CD4-positive, alpha-beta memory T cell (primary cell): ENCODE data around the gene TMEM120B. TPM values are rescaled to one million over a fixed set of nuclear protein-coding genes. Genes with fewer than 3 reads are reported as not detected.

Source experiments
- CTCF ChIA-PET: fragments of 350-600 bp; sonication (Branson Sonifier 250); formaldehyde crosslinking; loops from one replicate; lab custom pipeline; 2021; ENCODE audit warnings: inconsistent platforms; ENCODE audit not compliant: partially characterized antibody; lab: Charles Lee
- POLR2A ChIA-PET: fragments of 350-600 bp; sonication (Branson Sonifier 250); formaldehyde crosslinking; loops from one replicate; lab custom pipeline; 2021; ENCODE audit not compliant: partially characterized antibody; lab: Charles Lee
- DNase-seq, 5 donors: peaks; one replicate each; pipeline versions ENCODE4 v3.0.0 to v3.0.0-alpha.2; 2020 to 2022; ENCODE audit warnings: mixed read lengths in 1 of 5
- H3K27ac ChIP-seq: one replicate; pipeline ENCODE4 v1.7.0; 2013; ENCODE audit warnings: low read depth, low read length
- H3K27me3 ChIP-seq: 2 replicates; pipeline ENCODE4 v1.7.0; 2013; ENCODE audit warnings: mild to moderate bottlenecking, low read length, moderate library complexity; ENCODE audit not compliant: insufficient read depth
- H3K36me3 ChIP-seq: 2 replicates; pipeline ENCODE4 v1.7.0; 2013; ENCODE audit warnings: mild to moderate bottlenecking, low read length, moderate library complexity; ENCODE audit not compliant: insufficient read depth
- H3K4me1 ChIP-seq: 2 replicates; pipeline ENCODE4 v1.7.0; 2013; ENCODE audit warnings: mild to moderate bottlenecking, low read length, moderate library complexity; ENCODE audit not compliant: insufficient read depth
- H3K4me3 ChIP-seq, 2 donors: one replicate each; pipeline ENCODE4 v1.7.0; 2013; ENCODE audit warnings: low read length in 2 of 2, mild to moderate bottlenecking in 1 of 2
- H3K9me3 ChIP-seq, 2 donors: one replicate each; pipeline ENCODE4 v1.7.0; 2013; ENCODE audit warnings: low read length in 2 of 2, control low read depth in 1 of 2; ENCODE audit not compliant: control insufficient read depth in 1 of 2
- H3K27ac Mint-ChIP-seq, 7 donors: one replicate each; pipeline ENCODE4 v1.8.0; 2020 to 2021; ENCODE audit warnings: mixed read lengths in 7 of 7, mild to moderate bottlenecking in 6 of 7, inconsistent platforms in 3 of 7, moderate library complexity in 3 of 7
- H3K27me3 Mint-ChIP-seq, 2 donors: one replicate each; pipeline ENCODE4 v1.8.0; 2020 to 2021; ENCODE audit warnings: mixed read lengths in 2 of 2
- H3K36me3 Mint-ChIP-seq, 2 donors: one replicate each; pipeline ENCODE4 v1.8.0; 2020 to 2021; ENCODE audit warnings: mixed read lengths in 2 of 2, inconsistent platforms in 1 of 2, mild to moderate bottlenecking in 1 of 2
- H3K4me1 Mint-ChIP-seq, 4 donors: one replicate each; pipeline ENCODE4 v1.8.0; 2020 to 2021; ENCODE audit warnings: mixed read lengths in 4 of 4, mild to moderate bottlenecking in 1 of 4
- H3K4me3 Mint-ChIP-seq, 8 donors: one replicate each; pipeline ENCODE4 v1.8.0; 2020 to 2021; ENCODE audit warnings: mixed read lengths in 8 of 8, mild to moderate bottlenecking in 7 of 8, moderate library complexity in 6 of 8, inconsistent platforms in 3 of 8
- H3K9me3 Mint-ChIP-seq, 8 donors: one replicate each; pipeline ENCODE4 v1.8.0; 2020 to 2021; ENCODE audit warnings: mixed read lengths in 8 of 8, mild to moderate bottlenecking in 5 of 8, inconsistent platforms in 3 of 8, moderate library complexity in 1 of 8
- intact Hi-C: fragments of 100-400 bp; cut with micrococcal nuclease; formaldehyde crosslinking; loops from one replicate; pipeline ENCODE4 v1.15.1; 2023
- polyA plus RNA-seq, 2 donors: library from polyadenylated mRNA; unstranded; fragments of 300-500 nt; fragmentation: Illumina TruSeq; gene quantifications; one replicate each; pipeline ENCODE4 v1.2.3, GENCODE V29; 2021
- total RNA-seq, 2 experiments: library from RNA; stranded (reverse); gene quantifications; one replicate each; pipeline ENCODE4 v1.2.3, GENCODE V29; 2021

TMEM120B gene
- total and polyA plus RNA-seq, 4 experiments from 2014 or later: 3.3 to 12.8 (median 7.4) TPM

DNA sequence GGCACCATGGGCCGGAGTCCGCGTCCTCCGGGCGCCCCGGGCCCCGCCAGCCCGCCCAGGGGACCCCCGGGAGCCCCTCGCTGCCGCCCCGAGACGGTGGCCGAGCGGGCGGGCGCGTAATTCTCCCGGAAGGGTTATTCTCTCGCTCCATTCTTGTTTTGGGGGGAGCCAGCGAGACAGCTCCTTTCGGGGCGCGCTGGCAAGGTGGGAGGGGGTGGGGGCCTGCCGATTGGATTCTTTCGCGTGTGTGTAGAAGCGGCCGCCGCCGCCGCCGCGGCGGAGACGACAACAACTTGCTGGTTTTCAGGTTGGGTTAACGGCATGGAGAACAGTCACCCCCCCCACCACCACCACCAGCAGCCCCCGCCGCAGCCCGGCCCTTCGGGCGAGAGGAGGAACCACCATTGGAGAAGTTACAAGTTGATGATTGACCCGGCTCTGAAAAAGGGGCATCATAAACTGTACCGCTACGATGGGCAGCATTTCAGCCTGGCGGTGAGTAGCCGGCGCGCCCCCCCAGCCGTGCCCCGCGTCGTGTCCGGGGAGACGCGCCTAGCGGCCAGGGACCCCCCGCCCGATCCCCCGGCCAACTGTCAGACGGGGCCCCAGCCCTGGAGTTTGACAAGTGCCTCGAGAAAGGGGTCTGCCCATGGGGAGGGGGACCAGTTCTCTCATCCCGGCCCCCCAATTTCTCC is 92.0 kb downstream of the TMEM120B start:
- H3K36me3 Mint-ChIP-seq: peaks cover 16 to 55% of the 10 kb centered on the region in 2 donors
- H3K27ac ChIP-seq: peak overlapping the region; percentile 78
- POLR2A ChIA-PET: interaction anchor here (0.9 to 44.6 kb wide), 13 partner anchors 3 to 225 kb away, joined by 3 to 2727 read pairs (median 9); partner anchors contain the start of genes ORAI1, PSMD9, RHOF and SETD1B

DNA sequence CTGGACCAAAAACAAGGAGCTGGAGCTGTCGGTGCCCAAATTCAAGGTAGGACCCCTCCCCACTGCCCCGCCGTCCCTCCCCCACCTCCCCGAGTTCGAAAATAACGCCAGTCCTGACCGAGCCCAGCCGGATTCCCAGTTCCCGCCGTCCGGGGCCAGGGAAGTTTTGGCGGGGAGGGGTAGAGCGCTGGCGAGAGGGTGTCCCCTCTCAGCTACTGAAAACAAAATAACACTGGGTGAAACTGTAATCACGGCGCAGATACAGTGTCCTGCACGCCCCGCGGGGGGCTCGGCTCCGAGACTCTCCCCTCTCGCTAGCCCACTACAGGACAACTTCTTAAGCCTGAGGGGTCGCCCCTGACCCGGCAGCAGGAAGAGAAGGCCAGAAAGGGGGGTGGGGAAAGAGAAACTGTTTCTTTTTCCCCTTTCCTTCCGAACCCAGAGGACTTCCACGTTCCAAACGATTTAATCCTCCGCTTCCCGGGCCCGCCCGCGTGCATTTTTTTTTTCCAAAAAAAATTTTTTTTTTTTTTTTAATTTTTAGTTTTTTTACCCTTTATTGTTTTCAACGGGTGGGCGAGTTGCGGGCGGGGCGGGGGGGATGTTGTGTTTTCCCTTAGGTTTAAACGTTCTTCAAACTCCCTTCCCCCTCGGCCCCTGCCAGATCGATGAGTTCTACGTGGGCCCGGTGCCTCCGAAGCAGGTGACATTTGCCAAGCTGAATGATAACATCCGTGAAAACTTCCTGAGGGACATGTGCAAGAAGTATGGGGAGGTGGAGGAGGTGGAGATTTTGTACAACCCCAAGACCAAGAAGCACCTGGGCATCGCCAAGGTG is 92.8 kb downstream of the TMEM120B start:
- Histone ChIP-seq H3K36me3 (peaks cover 24% of the 10 kb centered on the region), H3K4me1 (peaks cover 36% of the 10 kb centered on the region), H3K27ac (peak overlapping the region; percentile 78), H3K27me3 (no peaks in the 10 kb centered on the region), H3K4me3 (peak overlapping the region; percentile 74 to 89), H3K9me3 (no peaks in the 10 kb centered on the region)
- Mint-ChIP-seq H3K27me3 (no peaks in the 10 kb centered on the region), H3K9me3 (peaks cover 0 to 3% (median 0%) of the 10 kb centered on the region in 8 donors), H3K27ac (peak overlapping the region; percentile 91 to 99 (median 97)), H3K4me1 (peaks cover 15 to 62% (median 32%) of the 10 kb centered on the region in 4 donors), H3K4me3 (peak overlapping the region; percentile 98 to 100 (median 99)), H3K36me3 (peaks cover 18 to 57% of the 10 kb centered on the region in 2 donors)
- CTCF ChIA-PET: interaction anchor here (0.8 to 16.7 kb wide), 2 partner anchors 9 to 24 kb away, joined by 3 to 918 read pairs; partner anchors contain the start of gene RHOF
- POLR2A ChIA-PET: interaction anchor here (0.6 to 44.6 kb wide), 8 partner anchors 3 to 226 kb away, joined by 3 to 2727 read pairs (median 12); partner anchors contain the start of genes ORAI1, PSMD9, RHOF and SETD1B
- DNase-seq: peak in 3 of 5 donors; percentile 29 to 42 (median 35)
- intact Hi-C loops: no loop called here

More for the DNA sequence above, 92.0 kb downstream of the TMEM120B start:
- Mint-ChIP-seq H3K27me3 (no peaks in the 10 kb centered on the region), H3K27ac (peak overlapping the region; percentile 93 to 99 (median 96)), H3K9me3 (peaks cover 0 to 3% (median 0%) of the 10 kb centered on the region in 8 donors), H3K4me1 (peaks cover 14 to 60% (median 30%) of the 10 kb centered on the region in 4 donors), H3K4me3 (peak overlapping the region; percentile 97 to 99 (median 98))
- Histone ChIP-seq H3K36me3 (peaks cover 19% of the 10 kb centered on the region), H3K9me3 (no peaks in the 10 kb centered on the region), H3K4me1 (peaks cover 34% of the 10 kb centered on the region), H3K4me3 (peak overlapping the region; percentile 61 to 89), H3K27me3 (no peaks in the 10 kb centered on the region)
- DNase-seq: peak; percentile 54 to 80 (median 58)
- CTCF ChIA-PET: interaction anchor here (0.8 to 16.7 kb wide), 3 partner anchors 8 to 122 kb away, joined by 3 to 918 read pairs (median 4); partner anchors contain the start of gene RHOF
- intact Hi-C loops: no loop called here

DNA sequence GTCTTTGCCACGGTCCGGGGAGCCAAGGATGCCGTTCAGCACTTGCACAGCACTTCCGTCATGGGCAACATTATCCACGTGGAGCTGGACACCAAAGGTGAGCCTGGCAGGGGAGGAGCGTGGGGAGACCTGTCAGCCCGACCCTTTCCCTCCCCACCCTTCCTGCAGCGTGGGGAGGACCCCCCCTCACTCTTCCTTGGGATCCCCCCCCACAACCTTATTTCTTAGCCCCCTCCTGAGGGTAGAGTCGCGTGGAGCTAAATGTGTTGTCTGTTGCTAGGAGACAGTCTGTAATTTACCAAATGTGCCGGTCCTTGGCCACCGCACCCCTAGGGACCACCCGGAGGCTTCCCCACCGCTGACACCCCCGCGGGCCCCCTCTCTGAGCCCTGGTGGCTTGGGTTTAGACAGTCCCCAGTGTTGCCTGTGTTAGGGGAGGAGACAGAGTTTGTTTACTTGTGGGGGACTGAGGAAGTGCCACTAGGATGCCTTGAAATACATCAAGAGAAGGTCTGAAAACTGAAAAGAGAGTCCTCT is 93.5 kb downstream of the TMEM120B start:
- Histone ChIP-seq H3K4me1 (peaks cover 43% of the 10 kb centered on the region), H3K4me3 (peak overlapping the region; percentile 74 to 89), H3K27ac (peak overlapping the region; percentile 63), H3K36me3 (peaks cover 31% of the 10 kb centered on the region), H3K9me3 (no peaks in the 10 kb centered on the region), H3K27me3 (no peaks in the 10 kb centered on the region)
- Mint-ChIP-seq H3K4me3 (peak overlapping the region; percentile 98 to 100 (median 99)), H3K36me3 (peaks cover 23 to 61% of the 10 kb centered on the region in 2 donors), H3K4me1 (peaks cover 19 to 68% (median 38%) of the 10 kb centered on the region in 4 donors), H3K27me3 (no peaks in the 10 kb centered on the region), H3K27ac (peak overlapping the region; percentile 91 to 98 (median 97)), H3K9me3 (peaks cover 0 to 4% (median 0%) of the 10 kb centered on the region in 8 donors)
- CTCF ChIA-PET: interaction anchor here (0.7 to 16.7 kb wide), 2 partner anchors 10 to 33 kb away, joined by 4 to 918 read pairs; partner anchors contain the start of gene RHOF
- intact Hi-C loops: no loop called here
- POLR2A ChIA-PET: interaction anchor here (0.6 to 44.6 kb wide), 7 partner anchors 2 to 226 kb away, joined by 3 to 2727 read pairs (median 18); partner anchors contain the start of genes ORAI1, PSMD9, RHOF and SETD1B
- DNase-seq: peak; percentile 34 to 60 (median 46)

DNA sequence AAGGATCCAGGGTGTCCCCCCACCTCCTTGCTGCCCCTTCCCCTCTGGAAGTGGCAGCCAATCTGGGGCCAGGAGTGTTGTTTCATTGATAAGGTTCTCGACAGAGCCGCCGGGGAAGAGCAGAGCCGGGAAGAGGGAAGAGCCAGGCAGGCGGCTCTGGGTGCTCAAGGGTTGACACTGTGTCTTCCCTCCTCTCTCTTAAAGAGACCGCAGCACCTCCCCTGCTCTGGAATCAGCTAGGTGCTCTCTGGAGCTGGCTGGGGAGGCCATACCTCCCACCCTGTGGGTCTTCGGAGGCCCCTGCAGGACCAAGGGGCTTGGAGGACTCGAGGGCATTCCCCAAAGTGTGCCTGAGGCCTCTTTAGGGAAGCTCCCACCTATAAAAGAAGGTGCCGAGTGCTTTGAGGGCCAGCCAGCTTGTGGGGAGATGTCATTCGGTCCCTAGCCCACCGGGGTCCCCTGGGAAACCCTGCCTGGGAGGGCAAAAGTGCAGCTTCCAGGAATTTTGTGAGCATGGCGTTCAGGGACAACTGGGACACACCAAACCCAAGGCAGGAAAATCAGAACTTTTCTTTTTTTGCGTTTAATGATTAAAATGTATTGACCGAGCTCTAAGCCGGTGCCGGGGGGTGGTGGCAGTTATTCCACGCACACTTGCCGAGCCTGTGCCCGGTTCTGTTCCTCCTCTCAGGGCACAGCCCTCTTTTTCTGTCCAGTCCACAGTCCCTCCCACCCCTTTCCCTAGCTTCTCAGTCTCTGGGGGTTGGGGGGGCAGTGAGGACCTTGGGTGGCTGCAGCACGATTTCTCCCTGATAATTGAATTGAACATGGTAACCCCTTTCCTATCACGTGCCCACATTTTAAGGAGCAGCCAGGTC is 94.2 kb downstream of the TMEM120B start:
- CTCF ChIA-PET: interaction anchor here (0.7 to 16.7 kb wide), 4 partner anchors 11 to 112 kb away, joined by 3 to 918 read pairs (median 4); partner anchors contain the start of gene RHOF
- H3K4me1 ChIP-seq: peaks cover 50% of the 10 kb centered on the region
- intact Hi-C loops: no loop called here

DNA sequence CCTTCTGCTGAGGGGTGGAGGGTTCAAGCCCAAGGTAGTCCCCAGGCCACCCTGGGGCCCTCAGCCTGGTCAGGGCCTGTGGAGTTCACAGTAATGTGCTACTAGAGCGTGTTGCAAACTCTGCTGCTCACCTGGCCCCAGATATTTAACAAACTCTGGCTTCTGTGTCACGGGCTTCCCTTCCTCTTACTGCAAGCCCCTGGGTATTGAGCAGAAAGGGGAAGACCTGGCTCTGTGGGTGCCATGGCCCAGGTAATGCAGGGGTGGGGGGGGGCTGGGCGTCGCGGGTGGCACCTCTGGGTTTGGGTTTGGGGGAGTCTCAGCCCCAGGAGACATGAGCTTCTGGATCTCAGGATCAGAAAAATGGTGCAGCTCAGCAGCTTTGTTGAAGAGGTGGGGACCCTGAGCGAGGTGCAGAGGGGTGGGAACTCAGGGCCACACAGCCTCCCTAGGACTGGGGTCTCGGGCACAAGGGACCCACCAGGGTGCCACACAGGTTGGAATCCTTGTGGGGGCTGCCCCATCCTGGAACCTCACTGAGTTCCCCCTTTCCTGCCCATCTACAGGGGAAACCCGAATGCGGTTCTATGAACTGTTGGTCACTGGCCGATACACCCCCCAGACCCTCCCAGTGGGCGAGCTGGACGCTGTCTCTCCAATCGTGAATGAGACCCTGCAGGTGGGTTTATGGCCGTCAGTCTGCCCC is 95.2 kb downstream of the TMEM120B start:
- H3K9me3 ChIP-seq: no peaks in the 10 kb centered on the region
- CTCF ChIA-PET: interaction anchor here (0.7 to 16.7 kb wide), 4 partner anchors 12 to 113 kb away, joined by 3 to 918 read pairs (median 4); partner anchors contain the start of genes RHOF and TMEM120B
- peak overlapping the region; percentile 63 for H3K27ac ChIP-seq
- peaks cover 32% of the 10 kb centered on the region for H3K36me3 ChIP-seq
- peaks cover 59% of the 10 kb centered on the region for H3K4me1 ChIP-seq
- H3K27me3 ChIP-seq: no peaks in the 10 kb centered on the region
- H3K36me3 Mint-ChIP-seq: peaks cover 19 to 53% of the 10 kb centered on the region in 2 donors
- peaks cover 21 to 69% (median 47%) of the 10 kb centered on the region in 4 donors for H3K4me1 Mint-ChIP-seq
- no peak for DNase-seq
- intact Hi-C loops: no loop called here
- POLR2A ChIA-PET: interaction anchor here (0.6 to 44.6 kb wide), 5 partner anchors 0 to 271 kb away, joined by 3 to 2727 read pairs (median 18); partner anchors contain the start of genes RHOF and SETD1B
- peak overlapping the region in 4 of 7 donors; percentile 46 to 98 (median 88) for H3K27ac Mint-ChIP-seq
- no peaks in the 10 kb centered on the region for H3K27me3 Mint-ChIP-seq
- peaks cover 0 to 2% (median 0%) of the 10 kb centered on the region in 8 donors for H3K9me3 Mint-ChIP-seq
- peak overlapping the region in 7 of 8 donors; percentile 32 to 98 (median 62) for H3K4me3 Mint-ChIP-seq
- H3K4me3 ChIP-seq: no peak overlapping the region

More for the DNA sequence above, 94.2 kb downstream of the TMEM120B start:
- Mint-ChIP-seq H3K27ac (peak overlapping the region; percentile 91 to 98 (median 97)), H3K4me1 (peaks cover 20 to 68% (median 42%) of the 10 kb centered on the region in 4 donors), H3K36me3 (peaks cover 20 to 58% of the 10 kb centered on the region in 2 donors), H3K9me3 (peaks cover 0 to 2% (median 0%) of the 10 kb centered on the region in 8 donors), H3K4me3 (peak overlapping the region; percentile 98 to 100 (median 99)), H3K27me3 (no peaks in the 10 kb centered on the region)
- peak overlapping the region; percentile 63 for H3K27ac ChIP-seq
- DNase-seq: no peak
- H3K4me3 ChIP-seq: peak overlapping the region; percentile 74 to 89
- H3K9me3 ChIP-seq: no peaks in the 10 kb centered on the region
- POLR2A ChIA-PET: interaction anchor here (0.6 to 44.6 kb wide), 9 partner anchors 1 to 270 kb away, joined by 3 to 2727 read pairs (median 7); partner anchors contain the start of genes ORAI1, PSMD9, RHOF and SETD1B
- H3K36me3 ChIP-seq: peaks cover 32% of the 10 kb centered on the region
- H3K27me3 ChIP-seq: no peaks in the 10 kb centered on the region
